HG02798 (cell line): ENCODE data around the gene EIF5A.

Experiments
- ATAC-seq: cut with Tn5 transposase; IDR thresholded peaks from one replicate; pipeline ENCODE4 v1.9.1; 2021; ENCODE audit warnings: mild to moderate bottlenecking; ENCODE audit not compliant: unreplicated experiment, poor library complexity

EIF5A gene

GRCh38 chr17:7311110-7311705 lies 3.8 kb downstream of the EIF5A start:
- no peak for ATAC-seq

GRCh38 chr17:7312432-7313087 lies 5.1 kb downstream of the EIF5A start:
- ATAC-seq = no peak

GRCh38 chr17:7313088-7313889 lies 5.9 kb downstream of the EIF5A start:
- no peak for ATAC-seq

- no peak for ATAC-seq
Measured at GRCh38 chr17:7313890-7314718, 6.7 kb downstream of the EIF5A start.

GRCh38 chr17:7314719-7315569 lies 7.5 kb downstream of the EIF5A start, which contains the start of gene GPS2:
GPS2 (minus strand) TSS chr17:7315360; CDS start chr17:7315052, 308 bp downstream.
- ATAC-seq = peak; percentile 82

GRCh38 chr17:7315570-7316235 lies 8.3 kb downstream of the EIF5A start:
- ATAC-seq = no peak

- no peak for ATAC-seq
Measured at GRCh38 chr17:7317161-7317803, 9.9 kb downstream of the EIF5A start.

GRCh38 chr17:7318121-7318860 lies 10.9 kb downstream of the EIF5A start:
- no peak for ATAC-seq

GRCh38 chr17:7321466-7321865 lies 14.0 kb downstream of the EIF5A start:
- ATAC-seq = no peak

GRCh38 chr17:7322520-7323194 lies 15.2 kb downstream of the EIF5A start:
- ATAC-seq = no peak

- ATAC-seq = no peak
Measured at GRCh38 chr17:7323731-7324437, 16.5 kb downstream of the EIF5A start.

- ATAC-seq = no peak
Measured at GRCh38 chr17:7324438-7324779, 17.0 kb downstream of the EIF5A start.

GRCh38 chr17:7325031-7325528 lies 17.7 kb downstream of the EIF5A start:
- no peak for ATAC-seq

GRCh38 chr17:7326186-7326585 lies 18.8 kb downstream of the EIF5A start:
- no peak for ATAC-seq

- ATAC-seq = no peak
Measured at GRCh38 chr17:7327056-7327455, 19.6 kb downstream of the EIF5A start.

GRCh38 chr17:7327501-7327900 lies 20.1 kb downstream of the EIF5A start:
- ATAC-seq = no peak

- ATAC-seq = no peak
Measured at GRCh38 chr17:7328009-7328408, 20.6 kb downstream of the EIF5A start.
